Sigmoid colon (tissue), 4 donors: ENCODE data around the gene ADAMTSL1.

Experiments
- CTCF ChIP-seq, 4 experiments: fragments of 450-650 bp in 3 of 4; fragments of 200-600 bp in 1 of 4; IDR thresholded peaks; one replicate each; pipeline ENCODE4 v1.5.1; 2016 to 2019; ENCODE audit warnings: antibody characterized with exemption in 4 of 4, mild to moderate bottlenecking in 3 of 4, moderate library complexity in 2 of 4
- POLR2AphosphoS5 ChIP-seq, 4 donors: sonication (generic); formaldehyde crosslinking; IDR thresholded peaks; one replicate each; pipeline ENCODE4 v1.6.1; 2017; ENCODE audit warnings: antibody characterized with exemption in 4 of 4

GRCh38 chr9:18889550-18889949, 415.6 kb downstream of the ADAMTSL1 start:
- no peak for TF ChIP-seq POLR2AphosphoS5 (IDR thresholded peaks at IDR 0.05)
- no peak for TF ChIP-seq CTCF (IDR thresholded peaks at IDR 0.05)
